Muscle of arm (tissue), 12 donors: ENCODE results near the gene C5orf46. TPM values are rescaled to one million over a fixed set of nuclear protein-coding genes. Genes with fewer than 3 reads are reported as not detected.
"Not testable (repeated sequence)": the region's sequence is repeated elsewhere in the genome, so short reads cannot be mapped to it uniquely, and the experiment has no call there.

Experiments used
- DNase-seq: peaks from one replicate; pipeline ENCODE4 v3.0.0-alpha.2; 2013
- polyA plus RNA-seq, 12 donors: library from polyadenylated mRNA; unstranded; fragments of 120-200 nt; gene quantifications; one replicate each; pipeline ENCODE4 v1.2.1, GENCODE V29; 2013; ENCODE audit not compliant: insufficient read length in 12 of 12

C5orf46 gene
- polyA plus RNA-seq, 12 donors: 0.45 TPM; not detected in 11

DNA sequence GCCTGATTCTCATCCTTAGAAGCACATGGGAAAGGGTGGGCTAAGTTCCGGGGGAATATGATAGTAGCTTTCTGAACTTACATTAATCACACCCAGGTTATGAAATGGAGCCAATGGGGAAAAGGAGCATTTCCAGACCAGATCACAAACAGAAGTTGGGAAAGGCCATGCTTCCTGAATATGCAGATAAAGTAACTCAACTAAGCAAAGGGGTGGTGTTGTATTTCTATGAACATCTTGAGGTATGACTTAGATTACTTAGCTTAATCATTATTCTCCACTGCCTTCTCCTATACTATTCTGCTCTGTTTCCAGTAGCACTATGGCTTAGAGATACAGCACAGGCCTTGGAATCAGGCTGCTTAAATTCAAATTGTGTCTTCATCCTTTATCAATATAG, 10.5 kb downstream of the C5orf46 start:
- DNase-seq: no peak

DNA sequence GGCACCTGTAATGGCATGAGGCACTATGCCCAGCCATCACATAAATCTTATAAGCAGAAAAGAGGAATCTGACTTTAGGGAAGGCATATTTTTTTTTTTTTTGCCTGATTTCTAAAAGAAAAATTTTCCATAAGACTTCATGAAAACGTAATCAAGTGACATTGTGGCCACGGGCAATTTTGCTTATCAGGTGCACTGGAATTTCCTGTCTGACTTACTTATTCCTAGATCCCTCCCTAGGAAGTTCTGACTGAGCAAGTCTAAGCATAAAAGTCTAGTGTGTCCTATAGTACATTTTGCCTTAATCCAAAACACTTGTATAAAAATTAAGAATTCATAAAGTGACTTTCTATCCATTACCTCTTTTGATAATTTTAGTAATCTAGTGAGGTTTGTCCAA, 12.5 kb downstream of the C5orf46 start:
- DNase-seq: no peak

DNA sequence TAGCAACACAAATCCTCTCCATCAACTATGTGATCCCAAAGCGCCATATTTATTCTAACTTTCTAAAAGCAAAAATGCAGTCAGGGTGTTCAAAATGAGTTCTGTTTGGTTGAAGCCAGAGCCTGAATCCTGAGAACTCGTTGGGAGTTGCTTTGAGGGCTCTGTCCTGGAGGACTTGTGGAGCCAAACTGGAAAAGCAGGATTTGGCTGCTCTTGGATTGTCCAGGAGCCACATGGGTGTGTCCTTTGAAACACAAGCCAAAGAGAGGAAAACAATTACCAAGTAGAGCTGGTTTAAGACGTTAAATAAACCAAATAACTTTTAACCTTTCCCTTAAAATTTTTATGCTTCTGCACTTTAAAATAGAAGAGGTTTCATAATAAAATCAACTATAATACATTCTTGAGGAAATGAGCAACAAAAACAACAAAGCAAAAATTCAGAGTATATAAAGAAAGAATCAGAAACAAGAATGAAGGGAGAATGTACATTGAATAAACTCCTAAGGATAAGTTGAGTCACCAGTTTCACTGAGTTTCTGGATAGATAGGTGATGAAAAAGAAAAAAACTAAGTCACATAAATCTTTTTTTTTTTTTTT, 13.5 kb downstream of the C5orf46 start:
- DNase-seq: no peak

DNA sequence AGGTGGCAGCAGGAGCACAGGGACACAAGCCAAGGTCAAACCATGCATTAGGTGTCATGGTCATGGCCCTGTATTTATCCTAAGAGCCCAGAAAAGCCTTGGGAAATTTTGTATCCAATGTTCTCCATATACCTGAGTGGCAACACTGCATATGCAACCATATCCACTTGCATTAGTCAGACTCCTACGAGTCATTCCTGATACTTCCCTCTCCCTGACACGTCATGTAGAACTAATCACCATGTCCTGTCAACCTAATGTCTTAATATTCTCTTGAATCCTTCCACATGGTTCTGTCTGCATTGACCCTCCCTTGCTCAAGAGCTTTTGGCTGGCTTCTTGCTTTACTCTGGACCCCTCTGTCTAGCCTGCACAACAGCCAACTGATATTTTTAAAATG, 18.4 kb downstream of the C5orf46 start:
- no peak for DNase-seq

DNA sequence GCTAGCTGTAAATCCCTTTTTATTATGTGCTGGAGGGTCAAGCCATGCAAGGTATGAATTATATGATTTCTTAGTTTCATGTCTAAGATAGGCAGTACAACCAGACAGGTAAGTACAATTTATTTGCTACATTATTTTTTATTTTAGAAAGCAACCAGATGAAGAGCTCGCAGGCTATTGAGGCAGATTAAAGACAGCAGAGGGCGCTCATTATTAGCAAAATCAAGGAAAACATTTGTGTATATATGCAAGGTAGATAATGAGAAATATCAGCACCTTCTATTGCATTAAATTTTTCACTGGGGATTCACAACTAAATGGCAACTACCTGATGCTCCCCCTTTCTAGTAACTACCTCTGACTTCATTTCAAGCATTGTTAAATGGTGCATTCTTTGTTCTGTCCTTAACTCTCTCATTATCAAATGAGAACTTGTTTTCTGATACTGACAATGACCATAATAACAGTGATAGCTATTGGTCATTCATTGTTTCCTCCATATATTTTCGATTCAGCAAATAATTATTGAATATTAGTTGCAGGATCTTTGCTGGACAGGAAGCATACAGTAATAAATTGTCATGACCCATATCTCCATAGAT, 19.2 kb downstream of the C5orf46 start:
- DNase-seq: no peak

DNA sequence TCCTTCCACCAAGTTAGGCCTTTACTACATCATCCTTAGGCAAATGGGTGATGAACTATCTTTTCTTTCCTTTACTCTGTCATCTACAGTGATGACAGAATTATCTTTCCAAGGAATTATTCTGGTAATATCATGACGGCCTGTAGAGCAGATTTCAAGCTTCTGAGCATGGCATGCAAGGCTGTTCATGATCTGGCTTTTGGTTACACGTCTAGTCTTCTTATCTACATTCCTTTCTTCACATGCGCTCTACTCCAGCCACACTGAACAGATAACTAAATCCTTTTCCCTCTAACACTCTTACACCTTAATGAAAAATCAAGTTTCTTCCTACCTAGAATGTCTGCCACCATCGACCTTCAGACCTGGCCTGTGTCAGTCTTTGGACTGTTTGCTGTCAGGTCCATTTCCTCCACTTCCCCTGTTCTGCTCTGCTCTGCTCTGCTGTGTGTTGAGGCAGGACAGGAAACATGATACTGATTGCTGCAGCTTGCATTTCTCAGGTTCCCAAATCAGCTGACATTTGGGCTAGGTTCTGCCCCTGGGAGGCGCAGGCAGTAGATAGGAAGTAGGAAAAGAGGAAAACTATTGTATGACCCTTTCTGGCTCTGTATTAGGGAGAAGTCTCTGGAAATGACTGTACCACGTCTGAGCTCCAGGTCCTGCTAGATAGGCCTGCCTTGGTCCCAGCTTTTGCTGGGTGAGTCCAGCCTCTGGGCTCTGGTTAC, 23.6 kb downstream of the C5orf46 start:
- DNase-seq: no peak

DNA sequence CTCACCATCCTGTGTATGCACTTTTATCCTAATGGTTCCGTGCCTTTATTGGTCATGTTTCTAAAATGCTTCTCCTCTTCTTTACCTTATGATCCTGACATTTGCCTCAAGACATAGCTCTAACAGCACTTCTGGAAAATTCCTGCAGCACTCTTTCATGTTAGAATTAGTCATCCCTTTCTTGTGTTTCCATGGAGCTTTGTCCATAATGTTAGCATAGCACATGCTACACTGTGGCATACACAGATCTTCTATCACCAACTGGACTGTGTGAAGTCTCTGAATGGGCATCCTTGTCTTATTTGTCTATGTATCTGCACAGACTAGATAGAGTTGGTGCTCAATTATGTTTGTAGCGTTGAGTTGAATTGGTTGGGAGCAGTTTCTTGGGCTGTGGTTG, 25.9 kb downstream of the C5orf46 start:
- no peak for DNase-seq

DNA sequence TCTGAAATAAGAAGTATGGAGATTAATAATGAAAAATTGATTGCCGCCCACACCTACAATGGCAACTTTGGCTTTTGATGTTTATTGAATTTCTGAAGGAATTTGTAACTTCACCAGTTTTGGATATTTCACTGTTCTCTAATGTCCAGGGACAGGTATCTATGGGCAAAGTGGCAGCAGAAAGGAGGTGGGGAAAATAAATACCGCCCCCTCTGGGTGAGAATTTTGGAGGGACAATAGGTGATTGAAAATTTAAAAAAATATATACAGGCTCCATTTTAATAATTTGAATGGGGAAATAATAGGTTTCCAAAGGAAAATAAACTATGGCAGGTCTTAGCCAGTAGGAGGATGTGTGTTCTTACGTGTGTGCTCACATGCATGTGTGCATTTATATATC, 26.6 kb downstream of the C5orf46 start:
- no peak for DNase-seq

DNA sequence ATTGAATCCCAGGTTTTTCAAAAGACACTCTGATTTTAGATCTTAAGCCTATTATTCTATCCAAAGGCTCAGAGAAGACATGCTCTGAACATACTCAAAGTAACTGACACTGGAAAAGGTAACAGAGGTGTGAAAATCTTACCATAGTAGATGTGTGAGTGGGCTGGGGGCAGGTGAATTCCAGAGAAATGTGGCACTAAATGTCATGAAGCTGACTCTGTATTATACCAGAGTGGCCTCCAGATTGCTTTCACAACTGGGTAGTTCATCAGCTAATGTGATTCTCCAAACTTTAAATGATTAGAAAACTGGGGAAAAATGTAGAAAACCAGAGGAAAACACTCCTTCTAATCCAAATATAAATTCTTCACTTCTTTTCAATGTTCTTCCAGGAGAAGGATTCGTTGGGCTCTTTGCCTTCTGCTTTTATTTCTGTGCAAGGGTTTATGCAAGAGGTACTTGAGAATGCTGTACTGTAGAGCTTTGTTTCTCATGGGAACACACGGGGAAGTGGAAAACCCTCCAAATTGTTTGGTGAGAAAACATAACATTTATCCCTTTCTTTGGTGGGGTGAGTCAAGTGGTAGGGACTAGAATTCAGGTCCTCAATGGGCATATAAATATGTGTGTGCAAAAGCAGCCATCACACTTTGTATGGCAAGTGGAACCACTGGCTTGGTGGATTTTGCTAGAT, 28.1 kb downstream of the C5orf46 start, which contains the start of gene SCGB3A2:
Gene SCGB3A2, plus strand, starts transcription at position 646 of the 694 bp plus-strand sequence. CDS start 93 bp downstream, outside the sequence.
- no peak for DNase-seq

DNA sequence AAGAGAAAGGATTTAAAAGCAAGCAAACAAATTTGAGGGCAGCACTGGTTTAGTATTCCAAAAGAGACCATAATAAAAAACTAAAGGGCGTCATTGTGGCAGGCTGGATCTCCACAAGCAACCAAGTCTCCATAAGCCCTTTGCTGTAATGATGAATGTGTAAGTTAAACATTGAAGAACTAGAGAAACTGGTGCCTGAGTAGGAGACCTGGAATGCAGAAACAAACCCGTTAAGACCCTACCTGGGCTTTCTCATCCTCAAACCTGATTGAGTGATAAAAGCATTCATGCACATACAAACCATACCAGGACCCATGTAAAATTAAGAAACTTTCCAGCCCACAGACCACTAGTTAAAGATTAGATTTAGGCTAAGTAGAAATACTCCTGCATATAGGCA, 29.7 kb downstream of the C5orf46 start:
- no peak for DNase-seq

DNA sequence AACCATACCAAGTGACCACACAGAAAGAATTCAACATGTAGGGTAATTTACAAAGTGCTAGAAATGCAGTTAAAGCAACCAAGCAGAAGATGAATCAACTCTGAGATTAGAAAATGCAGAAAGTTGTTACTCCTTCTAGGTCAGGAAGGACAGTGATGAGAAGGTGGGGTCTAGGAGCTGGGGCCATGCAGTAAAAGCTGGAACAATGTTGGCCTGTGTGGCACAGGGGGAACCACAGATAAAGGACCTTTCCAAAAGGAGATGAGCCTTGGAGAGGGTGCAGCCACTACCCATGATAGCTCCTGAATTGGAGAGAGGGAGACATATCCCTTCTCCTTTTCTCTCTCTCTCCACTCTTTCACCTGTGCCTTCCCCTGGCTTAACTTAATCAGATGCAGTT, 30.2 kb downstream of the C5orf46 start:
- no peak for DNase-seq

DNA sequence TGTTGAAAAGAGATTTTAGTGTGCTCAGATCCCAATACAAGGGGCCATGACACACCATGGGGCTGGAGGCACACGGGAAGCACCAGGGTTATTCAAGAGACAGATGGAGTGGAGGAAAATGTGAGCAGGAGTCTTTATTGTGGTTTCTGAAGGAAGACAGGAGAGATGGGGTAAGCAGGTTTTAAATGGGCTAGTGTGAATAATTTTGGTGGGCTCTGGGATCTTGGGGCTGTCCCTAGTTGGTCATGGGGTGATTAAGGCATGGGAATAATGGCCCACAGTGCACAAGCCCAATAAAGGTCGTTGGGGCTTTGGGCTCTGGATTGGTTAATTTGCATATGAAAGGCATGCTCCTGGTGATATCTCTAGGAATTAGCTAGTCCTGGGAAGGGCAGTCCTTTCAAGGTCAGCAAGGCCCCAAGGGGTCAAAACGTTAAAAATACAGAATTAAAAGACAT, 31.4 kb downstream of the C5orf46 start:
- DNase-seq: no peak

DNA sequence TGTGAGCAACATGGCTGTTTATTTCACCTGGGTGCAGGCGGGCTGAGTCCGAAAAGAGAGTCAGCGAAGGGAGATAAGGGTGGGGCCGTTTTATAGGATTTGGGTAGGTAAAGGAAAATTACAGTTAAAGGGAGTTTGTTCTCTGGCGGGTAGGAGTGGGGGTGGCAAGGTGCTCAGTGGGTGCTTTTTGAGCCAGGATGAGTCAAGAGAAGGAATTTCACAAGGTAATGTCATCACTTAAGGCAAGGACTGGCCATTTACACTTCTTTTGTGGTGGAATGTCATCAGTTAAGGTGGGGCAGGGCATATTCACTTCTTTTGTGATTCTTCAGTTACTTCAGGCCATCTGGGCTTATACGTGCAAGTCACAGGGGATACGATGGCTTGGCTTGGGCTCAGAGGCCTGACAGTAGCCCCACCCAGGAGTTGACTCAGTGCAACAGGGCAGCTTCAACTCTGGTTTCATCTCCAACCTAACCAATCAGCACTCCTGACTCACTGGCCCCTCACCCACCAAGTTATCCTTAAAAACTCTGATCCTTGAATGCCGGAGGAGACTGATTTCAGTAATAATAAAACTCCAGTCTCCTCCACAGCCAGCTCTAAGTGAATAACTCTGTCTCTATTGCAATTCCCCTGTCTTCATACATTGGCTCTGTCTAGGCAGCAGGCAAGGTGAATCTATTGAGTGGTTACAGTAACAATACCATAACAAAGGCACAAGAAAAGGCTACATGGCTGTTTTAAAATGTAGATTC, 32.0 kb downstream of the C5orf46 start:
- not testable (repeated sequence) for DNase-seq

DNA sequence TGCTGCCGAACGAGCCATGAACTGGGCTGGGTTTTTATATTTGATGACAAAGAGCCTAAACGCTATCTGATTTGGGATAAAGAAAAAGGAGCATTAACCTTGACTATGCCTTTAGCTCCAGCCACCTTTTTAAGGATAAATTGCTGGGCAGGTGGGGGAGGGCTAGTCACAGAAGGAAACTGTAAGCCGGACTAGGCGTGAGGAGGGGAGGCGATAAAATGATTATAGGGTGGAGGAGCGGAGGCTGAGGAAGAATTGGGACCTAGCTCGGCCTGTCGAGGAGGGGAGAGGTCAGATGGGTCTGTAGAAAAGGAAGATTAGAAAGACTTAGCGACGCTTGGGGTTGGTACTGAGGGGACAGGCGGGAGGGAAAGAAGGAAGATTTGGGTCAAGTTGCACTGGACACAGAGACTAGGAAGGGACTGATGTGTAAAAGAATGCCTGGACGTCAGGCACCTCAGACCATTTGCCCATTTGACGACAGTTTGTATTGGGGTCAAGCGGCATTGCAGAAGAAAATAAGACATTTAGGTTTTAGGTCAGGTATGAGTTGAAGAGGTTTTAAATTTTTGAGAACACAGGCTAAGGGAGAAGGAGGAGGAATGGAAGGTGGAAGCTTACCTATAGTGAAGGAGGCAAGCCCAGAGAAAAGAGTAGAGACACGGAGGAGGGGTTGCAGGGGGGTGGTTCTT, 33.4 kb downstream of the C5orf46 start:
- not testable (repeated sequence) for DNase-seq

DNA sequence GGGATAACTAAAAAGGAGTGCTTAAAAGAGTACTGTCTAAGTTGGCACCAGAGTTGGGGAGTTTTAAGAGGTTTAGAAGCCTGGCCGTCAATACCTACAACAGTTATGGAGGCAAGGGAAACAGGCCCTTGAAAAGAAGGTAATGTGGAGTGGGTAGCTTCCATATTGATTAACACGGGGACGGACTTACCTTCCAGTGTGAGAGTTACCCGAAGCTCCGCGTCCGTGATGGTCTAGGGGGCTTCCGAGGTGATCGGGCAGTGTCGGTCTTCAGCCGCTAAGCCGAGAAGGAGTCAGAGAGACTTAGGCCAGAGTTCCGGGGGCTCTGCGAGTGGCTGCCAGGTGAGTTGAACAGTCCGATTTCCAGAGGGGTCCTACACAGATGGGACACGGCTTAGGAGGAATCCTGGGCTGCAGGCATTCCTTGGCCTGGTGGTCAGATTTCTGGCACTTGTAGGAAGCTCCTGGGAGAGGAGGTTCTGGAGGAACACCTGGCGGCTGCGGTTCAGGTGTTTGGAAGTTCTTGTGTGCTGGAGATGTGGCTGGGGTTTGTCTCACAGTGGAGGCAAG, 34.3 kb downstream of the C5orf46 start:
- not testable (repeated sequence) for DNase-seq

DNA sequence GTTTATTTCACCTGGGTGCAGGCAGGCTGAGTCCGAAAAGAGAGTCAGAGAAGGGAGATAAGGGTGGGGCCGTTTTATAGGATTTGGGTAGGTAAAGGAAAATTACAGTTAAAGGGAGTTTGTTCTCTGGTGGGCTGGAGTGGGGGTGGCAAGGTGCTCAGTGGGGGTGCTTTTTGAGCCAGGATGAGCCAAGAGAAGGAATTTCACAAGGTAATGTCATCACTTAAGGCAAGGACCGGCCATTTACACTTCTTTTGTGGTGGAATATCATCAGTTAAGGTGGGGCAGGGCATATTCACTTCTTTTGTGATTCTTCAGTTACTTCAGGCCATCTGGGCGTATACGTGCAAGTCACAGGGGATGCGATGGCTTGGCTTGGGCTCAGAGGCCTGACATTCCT, 36.4 kb downstream of the C5orf46 start:
- DNase-seq: not testable (repeated sequence)

DNA sequence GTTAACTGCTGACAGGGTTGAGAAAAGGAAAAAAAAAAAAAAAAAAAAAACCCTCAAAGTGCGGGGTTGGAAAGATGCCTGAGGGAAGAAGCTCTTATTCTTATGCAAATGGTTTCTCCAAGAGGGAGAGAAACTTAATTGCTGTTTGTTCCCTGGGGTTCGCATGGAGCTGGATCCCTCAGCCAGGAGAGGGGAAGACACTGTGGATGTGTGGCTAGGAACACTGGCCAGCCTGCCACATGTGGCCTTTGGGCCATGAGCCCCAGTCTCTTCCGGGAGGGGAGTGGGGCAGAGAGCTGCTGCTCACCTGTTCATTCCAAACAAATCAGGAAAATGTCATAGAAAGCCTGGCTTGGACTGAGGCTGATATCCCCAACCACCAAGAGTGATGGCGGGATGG, 37.2 kb downstream of the C5orf46 start:
- no peak for DNase-seq

DNA sequence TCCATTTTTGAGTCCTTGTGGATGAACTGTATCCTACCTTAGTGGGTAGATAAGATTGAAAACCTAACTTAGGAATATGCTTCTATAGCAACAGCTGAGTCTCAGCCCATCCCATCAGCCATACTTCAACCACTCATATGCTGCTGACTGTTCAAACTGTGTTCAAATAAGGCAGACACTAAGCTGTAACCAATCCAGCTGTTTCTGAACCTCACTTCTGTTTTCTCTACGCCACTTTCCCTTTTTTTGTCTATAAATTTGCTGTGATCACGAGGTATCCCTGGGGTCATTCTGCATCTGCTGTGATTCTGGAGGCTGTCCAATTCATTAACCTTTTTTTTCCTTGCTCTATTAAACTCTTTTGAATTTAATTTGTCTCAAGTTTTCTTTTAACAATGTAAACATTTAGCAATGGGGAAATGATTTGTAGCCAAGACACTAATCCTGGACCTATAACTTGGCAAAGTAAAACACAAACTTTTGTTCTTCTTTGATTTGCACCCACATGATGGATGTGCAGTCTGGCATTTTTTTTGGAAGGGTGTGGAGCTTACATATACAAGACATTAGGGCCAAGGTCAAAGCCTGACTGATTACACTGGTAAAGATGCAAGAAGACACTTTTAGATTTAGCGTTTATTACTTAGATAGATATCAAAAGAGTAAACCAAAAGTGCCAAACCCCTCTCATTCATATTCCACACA, 42.7 kb downstream of the C5orf46 start:
- DNase-seq: no peak

DNA sequence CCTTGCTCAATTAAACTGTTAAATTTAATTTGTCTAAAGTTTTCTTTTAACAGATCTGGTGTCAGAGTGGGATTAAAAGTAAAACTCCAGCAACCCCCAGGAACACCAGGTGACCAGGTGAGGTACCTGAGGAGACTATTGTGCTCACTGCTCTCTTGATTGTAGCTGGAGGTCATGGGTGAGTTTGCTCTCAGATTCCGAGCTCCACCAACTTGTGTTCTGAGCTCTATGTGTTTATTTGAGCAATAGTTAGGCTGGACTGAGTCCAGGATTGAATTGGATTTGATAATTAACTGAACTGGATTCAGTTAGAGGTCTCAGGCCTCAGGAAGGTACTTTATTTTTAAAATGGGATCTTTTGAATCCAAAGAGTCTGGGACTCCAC, 45.7 kb downstream of the C5orf46 start:
- DNase-seq: no peak
